GM21360 (cell line): ENCODE measurements around the gene KIF5C.
A peak's percentile ranks its signal among the peaks of the same experiment; 100 is the strongest.
"Not testable (repeated sequence)": the region's sequence is repeated elsewhere in the genome, so short reads cannot be mapped to it uniquely, and the experiment has no call there.

Experiments used
- ATAC-seq: cut with Tn5 transposase; IDR thresholded peaks from one replicate; pipeline ENCODE4 v1.9.1; 2021; ENCODE audit warnings: mild to moderate bottlenecking, moderate library complexity; ENCODE audit not compliant: unreplicated experiment

Gene KIF5C

GRCh38 chr2:148959745-148960144 lies 84.7 kb downstream of the KIF5C start:
- ATAC-seq: no peak

- no peak for ATAC-seq
Observed at GRCh38 chr2:148960483-148960882, 85.5 kb downstream of the KIF5C start.

DNA sequence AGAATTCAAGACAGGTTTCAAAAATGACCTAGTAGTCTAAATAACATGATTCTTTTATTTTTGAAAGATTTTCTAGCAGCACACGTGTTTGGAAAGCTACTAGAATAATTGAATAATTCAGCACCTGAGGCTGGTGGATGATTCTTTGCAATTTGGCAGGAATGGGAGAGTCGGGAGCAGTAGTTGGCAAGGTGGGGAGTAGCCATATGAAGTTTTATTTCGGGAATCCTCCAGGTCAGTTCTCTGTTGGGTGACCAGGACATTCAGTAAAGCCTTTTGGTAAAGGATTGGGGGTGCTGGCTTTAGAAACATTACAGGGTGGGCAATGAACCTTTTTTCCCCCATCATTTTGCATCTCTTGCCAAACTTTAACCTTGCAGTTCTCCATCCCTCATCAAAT lies 88.4 kb downstream of the KIF5C start:
- ATAC-seq: no peak

DNA sequence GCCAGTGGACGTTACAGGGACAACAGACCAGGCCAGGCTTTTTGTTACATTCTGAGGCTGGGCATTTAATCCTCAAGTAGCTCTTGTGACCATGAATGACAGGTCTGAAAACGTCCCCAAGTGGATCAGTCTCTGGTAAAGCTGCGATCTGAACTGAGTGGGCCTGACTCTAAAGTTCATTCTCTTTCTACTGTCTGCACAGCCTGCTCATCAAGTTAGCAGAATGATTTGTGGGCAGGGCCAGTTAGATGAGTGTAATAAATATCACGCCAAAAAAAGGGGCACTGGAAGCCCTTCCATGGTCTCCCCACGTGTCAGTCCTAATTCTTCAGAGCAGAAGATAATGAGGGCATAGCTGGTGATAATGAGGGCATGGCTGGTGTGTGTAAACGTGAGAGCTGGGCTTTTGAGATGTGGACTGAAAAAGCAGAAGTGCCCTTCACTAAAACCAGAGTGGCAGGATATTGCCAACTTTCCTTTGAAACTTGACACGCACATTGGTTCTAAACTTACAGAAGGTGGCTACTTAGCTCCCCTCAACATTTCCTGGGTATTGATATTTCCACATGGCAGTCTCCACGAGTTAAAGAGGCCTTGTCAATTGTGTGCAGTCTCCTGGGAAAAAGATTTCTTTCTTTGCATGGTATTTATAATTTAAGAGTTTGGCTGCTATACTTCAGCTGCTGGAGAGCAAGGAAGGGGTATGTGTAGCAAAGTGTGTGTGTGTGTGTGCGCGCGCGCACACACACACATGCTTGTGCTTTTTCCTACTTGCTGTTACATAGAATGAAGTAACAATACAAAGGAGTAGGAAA lies 90.8 kb downstream of the KIF5C start:
- peak; percentile 51 for ATAC-seq

DNA sequence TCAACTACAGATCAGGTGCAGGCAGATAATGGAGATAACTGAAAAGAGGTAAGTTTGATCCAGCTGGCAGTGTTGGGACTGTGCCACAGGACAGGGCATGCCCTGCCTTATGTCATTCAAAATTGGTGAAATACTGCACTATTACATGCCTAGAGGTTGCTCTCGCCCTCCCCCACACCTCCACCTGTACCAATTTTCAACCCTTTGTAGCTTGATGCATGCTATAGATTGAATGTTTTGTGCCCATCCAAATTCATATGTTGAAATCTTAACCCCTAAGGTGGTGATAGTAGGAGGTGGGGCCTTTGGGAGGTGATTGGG lies 91.4 kb downstream of the KIF5C start:
- ATAC-seq: no peak

DNA sequence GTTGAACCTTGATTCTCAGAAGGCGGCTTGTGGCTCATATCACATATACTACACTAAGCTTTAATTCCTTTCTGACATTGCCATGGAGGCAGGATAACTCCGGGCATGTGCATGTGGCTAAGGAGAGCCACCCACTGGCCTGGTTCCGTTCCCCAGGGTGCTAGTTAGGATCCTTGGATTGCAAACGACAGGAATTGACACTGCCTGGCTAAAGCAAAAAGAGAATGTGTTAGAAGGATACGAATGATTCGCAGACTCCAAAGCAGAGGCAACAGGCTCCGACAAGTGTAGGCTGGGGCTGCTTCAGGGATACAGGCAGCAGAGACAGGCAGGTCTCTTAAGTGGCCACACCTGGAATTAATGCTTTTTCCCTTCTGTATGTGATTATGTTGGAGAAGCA lies 92.0 kb downstream of the KIF5C start:
- no peak for ATAC-seq

DNA sequence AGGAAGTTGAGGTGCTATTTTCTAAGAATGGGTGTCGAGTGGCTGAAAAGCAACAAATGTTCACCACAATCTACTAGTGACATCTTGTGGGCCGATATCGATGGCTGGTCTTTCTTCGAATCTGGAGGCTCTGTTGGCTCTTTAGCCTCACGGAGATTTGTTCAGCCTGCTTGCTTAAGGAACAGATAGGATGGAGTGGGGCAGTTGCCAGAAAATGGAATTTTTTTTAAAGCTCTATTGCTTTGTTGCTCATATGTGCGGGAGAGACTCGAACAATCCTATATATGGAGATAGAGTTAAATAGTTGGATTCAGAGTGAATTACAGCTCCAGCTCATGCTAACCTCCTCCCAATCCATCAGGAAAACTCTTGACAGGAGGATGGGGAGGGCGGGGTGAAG lies 92.6 kb downstream of the KIF5C start:
- ATAC-seq: no peak

GRCh38 chr2:148968301-148968700 lies 93.3 kb downstream of the KIF5C start:
- no peak for ATAC-seq

- ATAC-seq: no peak
Observed at GRCh38 chr2:148968776-148969319, 93.8 kb downstream of the KIF5C start.

DNA sequence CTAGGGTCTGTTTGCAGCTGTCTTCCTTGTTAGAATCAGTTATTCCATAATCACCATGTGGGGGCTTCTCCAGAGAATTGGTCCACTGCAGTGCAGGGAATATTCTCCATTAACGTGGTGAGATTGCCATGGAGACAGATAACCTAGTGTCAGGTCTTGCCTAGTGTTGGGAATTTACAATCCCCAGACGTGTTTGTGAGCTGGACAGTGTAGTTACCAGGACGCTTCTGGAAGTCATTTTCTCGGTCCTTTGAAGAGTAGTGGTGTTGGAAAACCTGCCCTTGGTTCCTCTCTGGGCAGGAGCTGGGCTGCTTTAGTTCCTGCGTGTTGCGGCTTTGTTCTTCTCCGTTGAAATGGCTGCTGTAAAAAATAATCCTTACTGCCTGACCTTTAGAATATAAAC lies 94.6 kb downstream of the KIF5C start:
- ATAC-seq: no peak

- no peak for ATAC-seq
Observed at GRCh38 chr2:148970385-148970784, 95.4 kb downstream of the KIF5C start.

DNA sequence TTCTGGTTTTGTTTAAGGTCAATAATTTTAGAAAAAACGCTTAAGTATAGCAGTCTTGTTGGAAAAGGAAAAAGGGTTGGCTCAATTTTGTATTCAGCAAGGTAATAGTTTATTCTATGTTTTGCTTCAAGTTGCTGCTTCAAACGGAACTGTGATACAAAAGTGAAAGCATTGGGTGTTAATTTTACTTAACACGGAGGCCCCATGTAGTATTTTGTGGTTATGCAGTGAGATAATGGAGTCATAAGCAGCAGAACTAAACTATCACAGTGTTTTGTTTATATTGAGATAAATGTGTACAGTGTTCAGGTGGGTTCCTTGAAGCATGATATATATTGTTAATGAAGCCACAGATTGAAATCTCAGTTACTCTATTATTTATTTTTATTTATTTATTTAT lies 96.5 kb downstream of the KIF5C start:
- peak; percentile 79 for ATAC-seq

DNA sequence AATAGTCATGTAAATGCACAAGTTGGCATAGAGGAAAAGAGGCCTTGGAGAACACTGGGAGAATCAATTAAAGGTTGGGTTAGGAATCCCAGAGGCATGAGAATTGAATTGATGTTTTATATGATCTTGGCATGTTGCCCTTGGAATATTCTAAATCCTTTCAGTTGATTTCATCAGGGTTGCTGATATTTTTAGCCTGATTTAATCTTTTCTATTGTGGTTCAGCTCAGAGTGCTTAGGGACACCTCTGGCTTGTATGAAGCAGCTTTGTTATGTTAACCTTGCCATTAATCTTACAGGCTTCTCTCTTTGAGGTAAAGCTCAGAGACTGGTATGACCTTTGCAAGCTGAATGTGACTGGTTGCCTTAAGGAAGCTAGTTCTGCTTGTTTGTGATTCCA lies 99.1 kb downstream of the KIF5C start:
- no peak for ATAC-seq

GRCh38 chr2:148978026-148978685 lies 103.1 kb downstream of the KIF5C start:
- ATAC-seq: no peak

DNA sequence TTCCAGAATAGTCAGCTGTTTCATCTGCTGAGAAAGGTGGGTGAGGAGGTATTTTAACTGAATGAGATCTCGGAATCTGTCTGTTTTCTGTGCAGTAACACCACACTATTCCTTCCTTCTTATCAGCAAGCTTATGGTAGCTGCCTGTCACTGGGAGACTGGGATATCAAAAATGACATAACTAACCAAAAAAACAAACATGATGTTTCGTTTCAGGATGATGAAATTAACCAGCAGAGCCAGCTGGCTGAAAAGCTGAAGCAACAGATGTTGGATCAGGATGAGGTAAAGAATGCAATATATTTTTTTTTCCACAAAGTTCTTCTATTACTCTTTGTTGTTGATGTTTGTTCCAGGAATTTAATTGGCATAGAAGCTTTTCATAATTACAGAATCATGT lies 103.7 kb downstream of the KIF5C start:
- ATAC-seq: no peak

- no peak for ATAC-seq
Observed at GRCh38 chr2:148979164-148979918, 104.3 kb downstream of the KIF5C start.

DNA sequence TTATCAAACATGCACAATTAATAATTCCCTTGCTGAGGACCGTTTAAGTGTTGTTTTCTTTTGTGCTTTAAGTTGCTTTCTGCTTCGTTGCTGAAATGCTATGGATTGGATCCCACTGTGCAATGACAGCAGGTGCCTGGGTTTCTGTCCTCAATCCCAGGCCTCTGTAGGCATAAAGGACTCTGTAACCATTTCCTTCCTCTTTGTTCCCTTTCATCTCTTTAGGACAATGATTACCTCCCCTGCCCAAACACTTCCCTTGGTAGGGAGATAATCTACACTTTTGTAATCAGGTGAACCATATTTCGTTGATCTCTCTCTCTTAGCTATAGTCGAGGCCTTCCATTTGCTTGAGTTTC lies 104.9 kb downstream of the KIF5C start:
- ATAC-seq: no peak

DNA sequence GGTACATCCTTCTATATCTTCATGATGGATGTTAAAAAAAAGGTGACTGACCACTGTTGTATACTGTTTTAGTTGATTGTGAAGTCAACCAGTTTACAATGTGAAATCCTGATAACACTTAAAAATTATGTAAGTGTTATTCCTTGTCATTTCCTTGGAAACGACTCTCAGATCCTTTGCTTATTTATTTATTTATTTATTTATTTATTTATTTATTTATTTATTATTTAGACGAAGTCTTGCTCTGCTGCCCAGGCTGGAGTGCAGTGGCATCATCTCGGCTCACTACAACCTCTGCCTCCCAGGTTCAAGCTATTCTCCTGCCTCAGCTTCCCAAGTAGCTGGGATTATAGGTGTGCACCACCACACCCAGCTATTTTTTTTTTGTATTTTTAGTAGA lies 105.5 kb downstream of the KIF5C start:
- ATAC-seq: not testable (repeated sequence)

DNA sequence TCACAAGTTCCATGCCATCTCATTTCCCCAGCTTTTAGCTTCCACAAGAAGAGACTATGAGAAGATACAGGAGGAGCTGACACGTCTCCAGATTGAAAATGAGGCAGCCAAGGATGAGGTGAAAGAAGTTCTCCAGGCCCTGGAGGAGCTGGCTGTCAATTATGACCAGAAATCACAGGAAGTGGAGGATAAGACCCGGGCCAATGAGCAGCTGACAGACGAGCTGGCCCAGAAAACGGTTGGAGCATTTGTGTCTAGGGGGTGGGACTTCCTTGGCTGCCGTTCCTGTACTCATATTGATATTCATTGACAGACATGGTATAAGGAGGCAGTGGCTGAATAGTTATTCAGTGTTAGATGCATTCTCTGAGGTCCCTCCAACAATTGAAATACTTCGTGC lies 106.3 kb downstream of the KIF5C start:
- ATAC-seq: no peak

GRCh38 chr2:148981781-148982180 lies 106.8 kb downstream of the KIF5C start:
- ATAC-seq: no peak

DNA sequence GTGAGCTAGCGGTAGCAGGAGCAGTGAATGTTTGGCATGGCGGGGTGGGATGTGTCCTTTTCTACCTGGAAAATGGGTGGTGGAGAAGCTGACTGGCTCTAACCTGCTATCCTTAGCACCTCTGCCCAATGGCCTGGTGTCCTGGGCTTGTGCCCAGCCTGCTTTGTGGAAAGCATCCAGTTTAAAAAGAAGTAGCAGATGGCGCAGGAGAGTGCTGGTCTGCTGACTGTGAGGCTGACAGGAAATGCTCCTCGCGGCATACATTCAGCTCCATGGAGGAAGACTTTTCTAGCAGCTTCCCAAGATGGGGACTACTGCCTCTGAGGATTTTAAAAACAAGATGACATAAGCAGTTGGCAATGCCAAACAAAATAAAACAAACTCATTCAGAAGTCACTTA lies 107.3 kb downstream of the KIF5C start:
- no peak for ATAC-seq

DNA sequence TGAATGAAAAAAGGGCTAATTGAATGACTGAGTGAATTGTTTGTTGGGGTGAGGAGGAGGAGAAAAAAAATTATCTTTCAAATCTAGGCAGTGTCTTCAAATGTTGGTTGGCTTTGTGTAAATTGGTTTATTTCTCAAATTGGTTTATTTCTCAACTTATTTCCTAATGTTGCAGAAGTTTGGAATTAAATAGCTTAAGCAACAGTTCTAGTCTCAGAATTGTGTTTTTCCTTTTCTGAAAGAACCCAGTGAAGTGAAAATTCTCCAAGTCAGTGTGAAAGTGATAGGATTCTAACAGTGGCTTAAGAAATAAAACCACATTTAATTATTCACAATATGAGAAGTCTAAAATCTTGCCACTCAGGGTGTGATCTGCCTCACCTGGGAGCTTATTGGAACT lies 108.9 kb downstream of the KIF5C start:
- ATAC-seq: no peak
